MM.1S (cell line): ENCODE results near the gene YLPM1.

Experiments
- CTCF ChIP-seq: fragments of 300-600 bp; sonication (generic); IDR thresholded peaks from 2 replicates; pipeline ENCODE4 v1.5.1; 2016; ENCODE audit warnings: antibody characterized with exemption, low read length, mixed read lengths
- EZH2 ChIP-seq: fragments of 300-600 bp; sonication (generic); optimal IDR thresholded peaks from 2 replicates; pipeline ENCODE3; 2017; ENCODE audit warnings: low read depth, mild to moderate bottlenecking, antibody characterized with exemption, low read length, mixed read lengths
- EZH2phosphoT487 ChIP-seq: fragments of 300-600 bp; sonication (generic); IDR thresholded peaks from 2 replicates; pipeline ENCODE4 v1.6.1; 2018; ENCODE audit warnings: antibody characterized with exemption, low read length

- TF ChIP-seq CTCF (no peak), EZH2 (no peak), EZH2phosphoT487 (no peak)
These were observed 90.5 kb downstream of the YLPM1 start for GRCh38 chr14:74853581-74853980.
